NCI-H1436 (cell line): ENCODE results near the gene RHNO1.

ENCODE experiments used
- DNase-seq: peaks from one replicate; lab custom pipeline; 2025; lab: John Stamatoyannopoulos, UW

Gene RHNO1

DNA sequence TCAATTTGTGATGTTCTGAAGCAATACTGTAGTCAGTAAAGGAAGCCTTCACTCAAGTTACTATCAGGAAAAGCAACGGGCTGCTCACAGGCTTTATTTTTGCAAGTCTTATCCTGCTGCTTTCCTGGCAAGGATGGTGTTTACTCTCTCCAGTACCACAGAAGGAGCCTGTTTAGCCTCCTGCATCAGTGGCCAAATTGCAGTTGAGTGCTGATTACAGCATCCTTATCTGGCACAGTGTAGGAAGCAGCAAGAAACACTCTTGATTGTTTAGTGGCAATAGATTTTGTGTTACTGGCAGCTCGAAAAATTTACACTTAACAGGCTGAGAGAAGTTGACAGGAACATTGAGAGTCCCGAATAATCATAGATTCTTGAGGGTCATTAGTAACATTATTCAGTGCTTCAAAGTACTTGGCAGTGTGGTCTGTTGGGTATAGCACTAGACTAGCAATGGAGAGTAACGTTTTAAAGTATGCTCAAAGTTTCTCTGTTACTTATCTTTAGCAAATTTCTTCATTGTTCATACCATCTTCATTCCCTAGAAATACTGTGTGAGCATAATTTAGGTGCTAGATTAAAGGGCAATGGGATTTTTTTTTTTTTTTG lies 25.4 kb downstream of the RHNO1 start:
- DNase-seq, result peak; percentile 34

GRCh38 chr12:2904260-2904659 lies 27.2 kb downstream of the RHNO1 start:
- DNase-seq, result no peak

- no peak for DNase-seq
Measured at GRCh38 chr12:2912216-2912575, 35.2 kb downstream of the RHNO1 start.

DNA sequence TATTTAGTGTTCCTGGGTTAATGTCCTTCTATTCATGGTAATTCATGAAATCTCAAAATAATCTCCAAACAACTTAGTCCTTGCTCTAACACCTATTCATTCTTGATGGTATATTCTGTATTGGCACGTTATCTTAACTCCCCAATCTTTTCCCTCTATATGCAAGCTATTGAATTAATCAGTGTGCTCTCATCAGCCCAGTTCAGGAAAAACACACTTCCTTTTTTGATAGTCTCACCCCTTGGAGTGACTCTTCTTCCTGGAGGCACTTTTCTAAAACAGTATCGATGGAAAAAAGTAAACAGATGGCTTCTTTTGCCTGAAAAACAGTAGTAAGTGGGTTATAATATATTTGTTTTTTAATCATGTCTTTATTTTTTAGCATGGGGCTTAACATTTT lies 42.2 kb downstream of the RHNO1 start:
- DNase-seq, result no peak

GRCh38 chr12:2922329-2922728 lies 45.3 kb downstream of the RHNO1 start:
- DNase-seq, result no peak

GRCh38 chr12:2923057-2923456 lies 46.0 kb downstream of the RHNO1 start:
- DNase-seq, result no peak

- no peak for DNase-seq
Measured at GRCh38 chr12:2924019-2924418, 47.0 kb downstream of the RHNO1 start.

DNA sequence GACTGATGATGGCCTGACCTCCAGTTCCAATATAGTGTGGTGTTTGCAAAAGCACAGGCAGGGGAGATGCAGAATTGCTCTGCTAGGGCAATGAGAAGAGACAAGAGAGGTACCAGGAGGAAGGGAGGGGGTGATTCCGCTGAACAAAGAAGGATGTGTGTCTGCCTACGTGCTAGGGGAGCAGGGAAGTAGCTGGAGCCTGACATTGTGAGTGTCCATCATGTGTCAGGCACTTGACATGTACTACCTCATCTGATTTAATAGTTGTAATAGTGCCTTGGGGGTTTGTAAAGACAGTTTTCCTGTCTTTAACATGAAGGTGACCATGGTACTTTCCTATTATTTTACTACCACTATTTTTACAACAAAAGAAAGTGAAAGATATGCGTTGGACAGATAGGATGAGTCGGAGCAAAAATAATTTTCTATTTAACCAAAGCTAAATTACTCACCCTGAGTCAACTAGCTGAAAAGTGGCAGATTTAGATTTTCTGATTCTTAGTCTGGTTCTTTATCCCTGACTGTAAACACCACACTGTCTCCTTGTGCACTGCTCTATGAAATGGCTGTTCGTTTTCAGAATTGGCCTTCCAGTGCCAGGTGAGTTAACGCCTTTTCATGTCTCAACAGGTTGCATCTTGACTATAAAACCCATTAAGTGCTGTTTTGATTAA lies 48.4 kb downstream of the RHNO1 start:
- no peak for DNase-seq

DNA sequence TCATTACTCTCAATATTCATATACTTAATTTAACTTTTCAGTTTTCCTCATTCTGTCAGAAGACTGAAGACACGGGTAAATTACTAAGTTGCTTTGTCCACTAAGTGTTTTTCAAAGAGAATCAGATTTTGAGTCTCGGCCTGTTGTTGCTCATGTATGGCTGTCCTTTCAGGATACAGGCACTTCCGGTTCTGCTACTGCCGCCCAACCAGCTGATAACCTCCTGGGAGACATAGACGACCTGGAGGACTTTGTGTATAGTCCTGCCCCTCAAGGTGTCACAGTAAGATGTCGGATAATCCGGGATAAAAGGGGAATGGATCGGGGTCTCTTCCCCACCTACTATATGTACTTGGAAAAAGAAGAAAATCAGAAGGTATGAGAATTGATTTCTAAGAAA lies 53.8 kb downstream of the RHNO1 start:
- no peak for DNase-seq

GRCh38 chr12:2933586-2933985 lies 56.6 kb downstream of the RHNO1 start:
- no peak for DNase-seq

GRCh38 chr12:2934371-2934770 lies 57.3 kb downstream of the RHNO1 start:
- DNase-seq, result no peak

- no peak for DNase-seq
Measured at GRCh38 chr12:2936301-2936700, 59.3 kb downstream of the RHNO1 start.

DNA sequence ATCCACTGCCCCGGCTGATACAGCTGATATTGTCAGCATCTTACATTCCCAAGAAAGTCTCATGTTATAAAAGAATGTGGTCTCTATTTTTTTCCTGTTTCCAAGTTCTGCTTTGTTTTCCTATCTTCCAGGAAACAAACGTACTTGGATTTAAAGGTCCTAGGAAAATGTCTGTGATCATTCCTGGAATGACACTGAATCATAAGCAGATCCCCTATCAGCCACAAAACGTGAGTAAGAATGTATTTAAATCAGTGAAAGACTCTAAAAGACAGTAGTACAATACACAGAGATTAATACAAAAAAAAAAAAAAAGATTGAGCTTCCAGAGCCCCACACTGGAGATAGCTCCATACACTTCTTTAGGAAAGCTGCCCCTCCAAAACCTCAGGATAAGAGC lies 60.5 kb downstream of the RHNO1 start:
- no peak for DNase-seq
